GM21825 (cell line): ENCODE data around the gene NR1H4.
"Not testable (repeated sequence)": the region's sequence is repeated elsewhere in the genome, so short reads cannot be mapped to it uniquely, and the experiment has no call there.

Experiments used
- ATAC-seq: cut with Tn5 transposase; IDR thresholded peaks from one replicate; pipeline ENCODE4 v1.9.1; 2021; ENCODE audit warnings: mild to moderate bottlenecking, moderate library complexity; ENCODE audit not compliant: unreplicated experiment

The NR1H4 gene

GRCh38 chr12:100468126-100468525 lies 5.5 kb upstream of the NR1H4 start:
- ATAC-seq: no peak

- no peak for ATAC-seq
Measured at GRCh38 chr12:100472325-100472724, 1.3 kb upstream of the NR1H4 start.

DNA sequence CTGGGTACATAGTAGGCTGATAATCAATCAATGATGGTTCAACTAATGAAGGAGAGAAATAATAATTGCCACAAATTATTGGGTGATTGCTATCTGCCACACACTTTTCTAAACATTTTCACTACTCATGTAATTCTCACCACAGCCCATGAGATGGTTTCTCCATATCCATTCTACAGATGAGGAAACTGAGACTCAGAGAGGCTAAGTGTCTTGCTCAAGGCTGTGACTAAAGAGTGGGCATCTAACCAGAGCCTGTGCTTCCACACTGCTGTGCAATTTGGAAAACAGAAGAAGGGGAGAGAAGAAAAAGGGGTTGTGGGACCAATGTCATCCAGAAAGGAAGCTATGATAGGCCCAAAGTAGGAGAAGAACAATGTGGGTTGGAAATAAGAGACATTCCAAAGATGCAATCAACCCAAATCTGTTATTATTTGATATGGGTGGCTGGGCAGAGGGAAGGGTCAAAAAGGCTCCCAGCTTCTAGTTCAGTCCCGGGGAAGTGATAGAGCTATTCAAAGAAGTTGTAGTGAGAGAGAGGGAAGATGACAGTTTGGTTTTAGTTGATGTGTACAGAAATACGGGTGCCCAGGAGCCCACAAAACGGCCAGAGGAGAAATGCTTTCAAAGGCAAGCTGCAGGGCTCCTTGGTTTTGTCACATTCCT lies 483 bp upstream of the NR1H4 start:
- ATAC-seq: no peak

DNA sequence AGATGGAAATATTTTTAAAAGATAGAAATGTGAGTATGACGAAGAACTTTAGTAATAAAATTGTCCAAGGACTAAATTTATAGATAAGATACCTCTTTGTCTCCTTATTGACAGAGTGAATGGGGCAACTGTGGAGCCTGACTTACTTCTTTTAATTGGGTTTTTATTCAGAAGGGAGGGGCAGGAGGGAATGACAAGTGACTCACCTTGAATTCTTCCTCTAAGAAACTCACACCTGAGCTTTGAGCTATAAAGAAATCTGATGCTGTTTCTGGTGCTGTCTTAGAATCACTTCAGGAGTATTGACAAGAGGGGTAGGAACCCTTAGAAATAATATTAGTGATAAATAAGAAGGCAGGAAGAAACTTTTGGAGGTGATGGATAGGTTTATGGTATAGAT lies 951 bp downstream of the NR1H4 start:
- ATAC-seq: no peak

GRCh38 chr12:100476013-100476751 lies 2.5 kb downstream of the NR1H4 start:
- ATAC-seq: no peak

GRCh38 chr12:100481021-100481420 lies 7.4 kb downstream of the NR1H4 start:
- no peak for ATAC-seq

DNA sequence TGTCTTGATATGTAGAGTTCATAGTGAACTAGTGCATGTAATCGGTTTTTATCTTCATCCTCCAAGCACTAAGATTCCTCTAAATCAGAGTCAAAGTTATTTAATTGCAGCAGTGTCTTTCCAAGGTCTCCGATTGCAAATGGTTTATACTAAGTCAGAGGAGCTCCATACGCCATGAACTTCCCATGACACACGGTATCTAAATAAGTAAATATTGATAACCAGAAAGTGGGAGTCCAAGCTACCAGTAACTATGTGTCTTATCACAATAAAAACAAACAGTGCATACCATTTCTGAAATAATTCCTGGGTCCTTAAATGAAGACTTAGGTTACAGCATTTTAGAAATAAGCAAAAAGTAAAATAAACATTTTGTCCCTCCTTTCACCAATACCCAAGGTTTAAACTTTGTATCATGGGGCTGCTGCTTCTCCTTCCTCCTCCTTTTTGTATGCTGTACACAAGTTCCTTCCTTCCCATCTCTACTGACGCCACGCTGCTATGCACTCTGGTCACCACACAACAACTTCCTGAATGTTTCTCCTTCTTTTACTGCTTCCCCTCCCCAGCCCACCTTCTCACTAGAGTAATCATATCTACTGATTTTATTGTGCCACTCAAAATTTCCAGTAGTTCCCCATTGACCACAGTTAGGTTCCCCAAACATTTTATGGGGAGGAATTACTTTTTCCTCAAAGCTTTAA lies 10.7 kb downstream of the NR1H4 start:
- no peak for ATAC-seq

DNA sequence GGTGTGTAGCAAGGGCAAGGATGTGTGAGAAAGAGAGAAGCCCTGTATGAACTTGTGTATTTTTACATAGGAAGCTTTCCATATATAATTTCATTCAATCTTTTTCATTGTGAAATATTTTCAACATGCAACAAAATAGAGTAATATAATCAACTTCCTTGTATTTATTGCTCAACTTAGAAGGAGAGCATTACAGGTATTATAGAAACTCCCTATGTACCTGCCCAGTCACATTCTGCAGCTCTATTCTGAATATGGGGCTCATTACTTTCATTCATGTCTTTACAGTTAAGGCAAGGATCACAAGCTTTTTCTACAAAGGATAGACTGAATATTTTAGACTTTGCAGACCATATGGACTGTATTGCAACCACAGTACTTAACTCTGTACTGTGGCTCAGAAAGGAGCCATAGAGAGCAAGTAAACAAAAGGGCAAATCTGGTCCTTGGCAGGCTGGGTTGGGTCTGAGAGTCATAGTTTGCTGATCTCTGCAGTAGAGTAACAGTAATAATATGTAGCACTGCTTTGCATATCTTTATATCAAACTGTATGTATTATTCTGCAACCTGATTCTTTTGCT lies 11.3 kb downstream of the NR1H4 start:
- ATAC-seq: no peak

DNA sequence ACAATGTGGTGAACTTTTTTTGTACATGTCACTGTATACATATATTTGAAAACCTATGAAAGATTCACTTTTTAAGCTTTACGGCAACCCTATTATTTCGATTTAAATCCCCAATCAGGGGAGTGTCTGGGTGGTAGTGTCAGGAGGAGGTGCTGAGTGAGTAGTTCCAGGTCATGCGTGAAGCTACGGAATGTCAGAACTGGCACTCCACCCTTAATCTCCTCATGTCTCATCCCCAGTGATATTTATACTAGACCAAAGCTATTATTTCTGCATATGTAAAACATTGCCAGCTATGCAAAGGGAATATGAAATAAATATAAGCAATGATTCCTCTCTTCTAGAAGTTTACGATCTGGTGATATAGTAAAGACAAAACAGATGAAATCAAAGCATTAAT lies 12.3 kb downstream of the NR1H4 start:
- no peak for ATAC-seq

DNA sequence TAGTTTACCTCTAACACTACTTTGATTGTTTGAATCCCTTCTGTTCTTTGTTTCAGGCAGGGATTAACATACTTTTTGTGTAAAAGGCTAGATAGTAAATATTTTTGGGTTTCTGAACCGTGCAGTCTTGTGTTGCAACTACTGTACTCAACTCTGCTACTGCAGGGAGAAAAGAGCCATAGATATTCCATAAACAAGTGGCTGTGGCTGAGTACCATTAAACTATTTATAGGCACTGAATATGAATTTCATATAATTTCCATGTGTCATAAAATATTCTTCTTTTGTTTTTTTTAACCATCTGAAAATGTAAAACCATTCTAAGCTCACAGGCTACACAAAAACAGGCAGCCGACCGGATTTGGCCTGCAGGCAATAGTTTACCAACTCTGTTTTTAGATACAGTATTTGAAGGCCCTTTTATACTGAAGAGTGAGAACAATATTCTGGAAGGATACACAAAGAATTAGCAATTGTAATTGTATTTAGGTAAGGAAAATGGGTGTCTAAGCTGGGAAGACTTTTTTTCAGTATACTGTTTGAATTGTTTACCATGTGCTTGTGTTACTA lies 15.7 kb downstream of the NR1H4 start:
- ATAC-seq: no peak

- no peak for ATAC-seq
Measured at GRCh38 chr12:100490056-100490455, 16.4 kb downstream of the NR1H4 start.

- ATAC-seq: no peak
Measured at GRCh38 chr12:100491104-100491503, 17.4 kb downstream of the NR1H4 start.

- ATAC-seq: no peak
Measured at GRCh38 chr12:100493396-100494012, 19.8 kb downstream of the NR1H4 start.

DNA sequence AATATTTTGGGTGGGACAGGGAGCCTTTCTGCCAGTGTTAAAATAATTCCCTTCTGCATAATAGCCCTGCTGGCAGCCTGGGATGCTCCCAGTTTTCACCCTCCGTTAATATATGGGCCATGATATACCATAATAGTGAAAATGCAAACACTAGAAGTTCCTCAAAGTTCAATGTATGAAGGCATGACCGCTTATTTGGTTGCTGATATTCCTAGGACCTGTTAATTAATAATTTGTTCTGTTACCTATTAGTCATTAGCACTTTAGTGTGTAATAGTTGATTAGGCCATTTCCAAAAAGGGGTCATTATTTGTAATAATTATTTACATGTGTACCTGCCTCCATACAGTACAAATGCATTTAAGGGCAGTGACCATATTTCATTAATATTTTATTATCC lies 20.4 kb downstream of the NR1H4 start:
- no peak for ATAC-seq

DNA sequence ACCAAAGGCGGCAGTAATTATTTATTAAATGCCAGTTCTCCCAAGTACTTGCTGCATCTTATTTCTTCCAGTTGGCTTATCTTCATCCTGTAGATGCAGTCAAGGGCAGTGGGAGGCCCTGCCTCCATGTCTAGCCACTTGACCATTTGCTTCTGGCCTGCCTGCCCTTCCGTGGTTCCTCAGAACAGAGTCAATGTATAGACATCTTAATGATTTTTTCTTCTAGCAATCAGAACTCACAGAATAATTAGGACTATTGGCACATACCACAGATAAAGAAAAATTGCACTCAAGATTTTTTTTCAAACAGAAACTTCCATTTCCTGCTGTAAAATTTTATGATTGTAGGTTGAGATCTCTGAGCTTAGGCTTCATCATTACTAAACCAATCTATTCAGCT lies 20.9 kb downstream of the NR1H4 start:
- ATAC-seq: no peak

- no peak for ATAC-seq
Measured at GRCh38 chr12:100497105-100497795, 23.6 kb downstream of the NR1H4 start.

DNA sequence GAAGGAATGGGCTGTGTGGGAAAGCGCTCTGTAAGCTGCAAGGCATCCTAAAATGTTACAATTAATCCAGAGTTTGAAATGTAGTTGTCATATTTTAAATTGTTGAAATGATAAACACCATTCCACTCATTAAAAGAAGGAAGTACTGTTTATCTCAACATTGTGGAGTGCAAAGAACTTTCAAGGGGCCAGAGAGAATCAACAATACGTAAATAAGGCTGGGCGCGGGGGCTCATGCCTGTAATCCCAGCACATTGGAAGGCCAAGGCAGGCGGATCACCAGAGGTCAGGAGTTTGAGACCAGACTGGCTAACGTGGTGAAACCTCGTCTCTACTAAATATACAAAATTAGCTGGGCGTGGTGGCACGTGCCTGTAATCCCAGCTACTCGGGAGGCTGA lies 24.5 kb downstream of the NR1H4 start:
- ATAC-seq: no peak

GRCh38 chr12:100499416-100499815 lies 25.8 kb downstream of the NR1H4 start:
- no peak for ATAC-seq

GRCh38 chr12:100502718-100503117 lies 29.1 kb downstream of the NR1H4 start:
- not testable (repeated sequence) for ATAC-seq

GRCh38 chr12:100503228-100503628 lies 29.6 kb downstream of the NR1H4 start:
- no peak for ATAC-seq
